Activated CD8-positive, alpha-beta memory T cell treated with anti-CD3 and anti-CD28 coated beads for 36 hours (primary cell): ENCODE results near the gene STARD9. TPM values are rescaled to one million over a fixed set of nuclear protein-coding genes. Genes with fewer than 3 reads are reported as not detected.

Experiments used
- CTCF ChIA-PET: fragments of 350-600 bp; sonication (Branson Sonifier 250); formaldehyde crosslinking; loops from one replicate; lab custom pipeline; 2021; ENCODE audit warnings: antibody characterized with exemption; lab: Charles Lee
- POLR2A ChIA-PET: fragments of 350-600 bp; sonication (Branson Sonifier 250); formaldehyde crosslinking; loops from one replicate; lab custom pipeline; 2021; ENCODE audit warnings: antibody characterized with exemption; lab: Charles Lee
- total RNA-seq, 2 experiments: library from RNA; stranded (reverse); gene quantifications; one replicate each; pipeline ENCODE4 v1.2.3, GENCODE V29; 2021

STARD9 gene
- total RNA-seq, 2 experiments from 2014 or later, result 5.5 to 6.3 TPM

GRCh38 chr15:42711746-42712145 is 136.3 kb downstream of the STARD9 start:
- POLR2A ChIA-PET, result no interaction called here
- CTCF ChIA-PET, result interaction anchor here (1.0 kb wide), 1 partner anchor 214 kb away, joined by 3 read pairs; no protein-coding TSS in a partner anchor

GRCh38 chr15:42712584-42712983 is 137.2 kb downstream of the STARD9 start:
- CTCF ChIA-PET, result no interaction called here

GRCh38 chr15:42716125-42716524 is 140.7 kb downstream of the STARD9 start:
- POLR2A ChIA-PET, result no interaction called here
- CTCF ChIA-PET, result no interaction called here

More at GRCh38 chr15:42712584-42712983, 137.2 kb downstream of the STARD9 start:
- POLR2A ChIA-PET, result no interaction called here

GRCh38 chr15:42716626-42717025 is 141.2 kb downstream of the STARD9 start:
- CTCF ChIA-PET, result interaction anchor here (1.1 kb wide), 1 partner anchor 390 kb away, joined by 3 read pairs; the partner anchor contains the start of gene UBR1

DNA sequence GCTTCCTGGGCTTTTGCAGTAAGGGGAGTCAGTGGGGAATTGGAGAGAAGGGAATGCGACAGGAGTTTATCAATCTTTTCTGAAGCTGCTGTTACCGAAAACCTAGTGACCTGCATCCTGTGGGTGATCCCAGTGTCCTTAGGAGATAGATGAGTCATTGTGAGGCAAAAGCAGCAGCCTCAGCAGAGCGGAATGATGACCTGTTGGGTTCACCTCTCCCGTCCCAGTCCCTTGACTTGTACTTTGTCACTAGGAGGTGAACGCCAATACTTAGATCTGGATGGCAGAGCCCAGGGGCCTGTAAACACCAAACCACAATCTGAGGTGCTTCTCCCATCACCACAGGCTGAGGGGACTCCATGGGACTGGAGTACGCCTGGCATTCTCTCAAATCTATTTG is 143.6 kb downstream of the STARD9 start:
- ChIA-PET CTCF (no interaction called here), POLR2A (interaction anchor here (0.6 kb wide), 1 partner anchor 203 kb away, joined by 3 read pairs; no protein-coding TSS in a partner anchor)

More at GRCh38 chr15:42716626-42717025, 141.2 kb downstream of the STARD9 start:
- POLR2A ChIA-PET, result no interaction called here

DNA sequence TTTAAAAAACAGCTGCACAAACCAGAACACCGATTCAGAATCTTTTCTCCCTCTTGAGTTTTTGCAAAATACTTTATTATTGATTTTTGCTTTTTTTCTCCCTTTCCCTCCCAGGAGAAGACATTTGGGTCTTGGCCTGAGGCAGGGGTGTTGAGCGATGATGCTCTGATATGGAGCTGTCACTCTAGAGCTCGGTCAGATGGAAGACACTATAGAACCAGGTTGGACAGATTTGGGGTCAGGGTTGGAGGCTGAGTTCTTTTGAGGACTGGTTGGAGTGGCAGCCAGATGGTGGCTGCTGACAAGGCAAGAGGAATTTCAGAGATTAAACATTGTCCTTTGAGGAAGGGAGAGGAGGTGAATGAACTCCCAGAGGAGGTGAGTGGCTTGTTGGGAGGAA is 144.7 kb downstream of the STARD9 start:
- CTCF ChIA-PET, result no interaction called here
- POLR2A ChIA-PET, result no interaction called here

DNA sequence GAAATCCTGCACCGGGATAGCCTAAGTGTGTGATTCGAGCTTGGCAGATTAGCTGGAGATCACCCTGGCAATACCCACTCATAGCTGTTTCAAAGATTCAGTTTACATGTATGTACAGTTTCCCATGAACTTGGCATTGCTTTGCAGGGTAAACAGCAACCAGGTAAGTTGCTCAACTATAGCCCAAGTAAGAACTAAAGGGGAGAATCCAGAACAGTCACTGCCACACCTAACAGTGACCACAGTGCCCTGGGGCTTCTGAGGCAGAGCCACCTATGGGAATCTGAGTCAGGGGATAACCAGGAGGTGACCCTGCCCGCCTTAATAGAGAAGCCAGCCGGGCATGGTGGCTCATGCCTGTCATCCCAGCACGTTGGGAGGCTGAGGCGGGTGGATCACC is 145.6 kb downstream of the STARD9 start:
- ChIA-PET CTCF (no interaction called here), POLR2A (no interaction called here)

GRCh38 chr15:42721916-42722315 is 146.5 kb downstream of the STARD9 start:
- ChIA-PET POLR2A (no interaction called here), CTCF (interaction anchor here (0.6 to 0.7 kb wide), 3 partner anchors 18 to 322 kb away, joined by 3 read pairs; no protein-coding TSS in a partner anchor)

DNA sequence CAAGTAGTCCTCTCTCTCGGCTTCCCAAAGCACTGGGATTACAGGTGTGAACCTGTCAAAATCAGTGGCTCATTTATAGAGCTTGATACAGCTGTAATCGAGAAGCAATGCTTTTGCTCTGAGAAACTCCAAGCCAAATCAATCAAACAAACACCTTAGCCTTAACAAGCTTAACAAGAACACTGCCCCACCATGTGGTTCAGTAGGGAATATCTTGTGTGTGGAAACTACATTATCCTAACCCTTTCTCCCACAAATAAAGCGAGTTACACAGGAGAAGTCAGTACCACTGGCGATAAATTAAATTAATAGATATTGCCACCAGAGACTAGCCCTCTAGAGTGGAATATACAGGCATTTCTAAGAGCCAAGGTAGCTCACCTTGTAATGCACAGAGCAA is 147.7 kb downstream of the STARD9 start:
- POLR2A ChIA-PET, result interaction anchor here (0.5 to 1.1 kb wide), 2 partner anchors 14 to 770 kb away, joined by 3 to 4 read pairs; partner anchors contain the start of genes CDAN1 and TP53BP1
- CTCF ChIA-PET, result no interaction called here

DNA sequence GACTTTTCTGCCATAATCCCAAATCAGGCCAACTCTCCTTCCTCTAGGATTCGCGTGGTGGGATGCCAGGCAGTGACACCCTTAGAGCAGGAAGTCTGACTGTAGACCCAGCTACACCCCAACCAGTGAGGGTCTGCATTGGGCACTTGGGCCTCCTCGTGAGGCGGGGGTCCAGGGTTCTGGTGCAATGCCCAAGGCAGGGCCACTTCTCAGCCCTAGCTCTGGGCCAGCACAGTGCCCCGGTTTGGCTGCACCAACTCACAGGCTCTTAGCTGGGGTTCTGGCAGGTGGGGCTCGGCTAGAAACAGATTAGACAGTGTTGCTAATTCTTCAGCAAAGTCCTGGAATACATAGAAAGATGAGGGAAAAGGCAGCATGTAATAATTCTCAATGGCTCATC is 148.9 kb downstream of the STARD9 start:
- POLR2A ChIA-PET, result no interaction called here
- CTCF ChIA-PET, result no interaction called here

GRCh38 chr15:42725331-42725903 is 150.0 kb downstream of the STARD9 start:
- POLR2A ChIA-PET, result interaction anchor here (0.6 kb wide), 1 partner anchor 137 kb away, joined by 6 read pairs; no protein-coding TSS in a partner anchor

DNA sequence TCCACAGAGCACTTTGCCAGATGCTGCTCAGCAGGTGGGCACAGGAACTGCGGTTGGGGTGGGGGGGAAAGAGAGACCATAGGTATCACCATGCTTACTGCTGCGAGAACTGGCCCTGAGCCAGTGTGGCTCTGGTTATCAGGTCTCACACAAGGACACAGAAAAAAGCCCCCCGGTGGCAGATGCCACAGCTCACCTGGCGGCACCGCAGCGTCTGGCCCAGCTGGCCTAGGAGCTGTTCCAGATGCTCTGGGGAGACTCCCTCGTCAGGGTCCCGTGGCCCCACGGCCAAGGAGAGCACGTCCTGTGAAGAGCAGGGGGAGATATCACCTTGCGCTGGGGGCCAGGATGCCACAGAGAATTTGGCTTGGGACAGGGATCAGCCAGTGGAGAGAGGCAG is 150.7 kb downstream of the STARD9 start:
- CTCF ChIA-PET, result no interaction called here
- POLR2A ChIA-PET, result no interaction called here

More at GRCh38 chr15:42725331-42725903, 150.0 kb downstream of the STARD9 start:
- CTCF ChIA-PET, result no interaction called here

- POLR2A ChIA-PET, result no interaction called here
- CTCF ChIA-PET, result no interaction called here
Observed at GRCh38 chr15:42727750-42728381, 152.5 kb downstream of the STARD9 start.

GRCh38 chr15:42728560-42728959 is 153.2 kb downstream of the STARD9 start:
- POLR2A ChIA-PET, result no interaction called here

DNA sequence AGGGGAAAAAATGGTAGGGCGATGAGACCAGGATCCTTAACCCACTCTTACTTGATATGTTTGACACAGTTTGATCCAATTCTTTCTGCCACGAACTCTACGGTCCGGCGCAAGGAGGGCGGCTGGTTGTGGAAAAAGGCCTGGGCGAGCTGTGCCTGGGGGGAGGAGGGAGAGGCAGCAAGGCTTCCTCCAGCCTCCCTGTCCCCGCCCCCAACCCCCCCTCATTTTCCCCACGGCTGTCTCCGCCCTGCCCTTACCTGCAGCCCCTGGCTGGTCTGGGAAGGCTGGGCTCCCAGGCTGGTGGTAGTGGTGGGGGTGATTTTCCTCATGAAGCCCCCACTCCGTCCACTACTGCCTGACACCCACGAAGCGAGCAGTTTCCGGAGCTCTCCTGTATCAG is 153.6 kb downstream of the STARD9 start:
- CTCF ChIA-PET, result interaction anchor here (0.6 kb wide), 1 partner anchor 27 kb away, joined by 4 read pairs; no protein-coding TSS in a partner anchor
- POLR2A ChIA-PET, result no interaction called here

More at GRCh38 chr15:42728560-42728959, 153.2 kb downstream of the STARD9 start:
- CTCF ChIA-PET, result no interaction called here

DNA sequence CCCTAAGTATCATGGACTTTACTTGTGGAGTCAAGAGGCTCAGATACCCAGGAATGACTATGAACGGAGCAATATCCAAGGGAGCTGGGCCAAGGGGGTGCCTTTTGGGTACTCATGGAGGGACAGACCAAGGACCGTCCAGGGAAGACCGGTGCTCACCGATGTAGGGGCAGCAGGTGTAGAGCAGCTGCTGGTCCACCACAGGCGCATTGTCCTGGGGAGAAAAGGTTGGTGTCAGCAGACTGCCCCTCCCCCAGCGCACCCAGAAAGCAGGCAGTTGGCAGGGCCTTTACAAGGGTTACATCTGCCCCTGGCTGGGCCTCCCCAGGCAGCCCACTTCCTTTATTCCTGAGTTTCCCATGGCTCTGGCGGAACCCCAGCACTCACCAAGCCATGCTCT is 154.0 kb downstream of the STARD9 start:
- CTCF ChIA-PET, result interaction anchor here (0.6 kb wide), 1 partner anchor 28 kb away, joined by 4 read pairs; no protein-coding TSS in a partner anchor
- POLR2A ChIA-PET, result no interaction called here

DNA sequence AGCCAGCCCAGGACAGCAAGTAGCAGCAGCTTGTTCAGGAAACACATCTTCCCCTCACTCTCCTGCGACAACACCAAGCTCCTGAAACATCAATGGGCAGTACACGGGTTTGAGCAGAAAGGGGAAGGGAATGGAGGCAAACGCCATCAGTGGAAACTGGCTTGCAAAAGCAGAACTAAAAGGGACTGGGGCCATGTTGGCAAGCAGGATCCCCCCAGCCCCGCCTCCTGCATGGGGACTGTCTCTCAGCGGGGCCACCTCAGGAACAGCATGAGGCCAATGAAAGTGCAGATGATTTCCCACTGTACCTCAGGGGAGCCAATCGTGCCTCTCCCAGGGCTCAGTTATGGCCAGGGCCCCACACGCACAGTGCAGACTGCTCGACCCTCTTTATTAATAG is 154.7 kb downstream of the STARD9 start:
- CTCF ChIA-PET, result no interaction called here
- POLR2A ChIA-PET, result no interaction called here

GRCh38 chr15:42730536-42730935 is 155.1 kb downstream of the STARD9 start:
- POLR2A ChIA-PET, result no interaction called here
- CTCF ChIA-PET, result no interaction called here

DNA sequence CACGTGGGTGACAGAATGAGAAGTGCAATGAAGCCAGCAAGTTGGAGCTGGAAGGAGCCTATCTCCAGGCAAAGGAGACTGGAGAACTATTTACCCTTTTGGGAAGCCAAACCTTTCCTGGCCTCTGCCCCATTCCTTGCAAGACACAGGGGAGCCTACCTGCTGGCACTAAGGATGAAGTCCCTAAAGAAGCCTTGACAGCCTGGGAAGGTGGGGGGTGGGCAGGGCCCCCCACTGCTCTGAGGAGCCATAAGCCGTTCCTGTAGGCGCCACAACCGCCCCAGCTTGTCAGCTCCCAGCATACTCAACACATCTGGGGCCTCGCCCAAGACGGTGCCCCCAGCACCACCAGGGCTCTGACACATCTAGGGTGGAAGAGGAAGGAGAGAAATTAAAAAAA is 156.1 kb downstream of the STARD9 start:
- ChIA-PET CTCF (no interaction called here), POLR2A (interaction anchor here (0.6 kb wide), 1 partner anchor 162 kb away, joined by 4 read pairs; no protein-coding TSS in a partner anchor)

DNA sequence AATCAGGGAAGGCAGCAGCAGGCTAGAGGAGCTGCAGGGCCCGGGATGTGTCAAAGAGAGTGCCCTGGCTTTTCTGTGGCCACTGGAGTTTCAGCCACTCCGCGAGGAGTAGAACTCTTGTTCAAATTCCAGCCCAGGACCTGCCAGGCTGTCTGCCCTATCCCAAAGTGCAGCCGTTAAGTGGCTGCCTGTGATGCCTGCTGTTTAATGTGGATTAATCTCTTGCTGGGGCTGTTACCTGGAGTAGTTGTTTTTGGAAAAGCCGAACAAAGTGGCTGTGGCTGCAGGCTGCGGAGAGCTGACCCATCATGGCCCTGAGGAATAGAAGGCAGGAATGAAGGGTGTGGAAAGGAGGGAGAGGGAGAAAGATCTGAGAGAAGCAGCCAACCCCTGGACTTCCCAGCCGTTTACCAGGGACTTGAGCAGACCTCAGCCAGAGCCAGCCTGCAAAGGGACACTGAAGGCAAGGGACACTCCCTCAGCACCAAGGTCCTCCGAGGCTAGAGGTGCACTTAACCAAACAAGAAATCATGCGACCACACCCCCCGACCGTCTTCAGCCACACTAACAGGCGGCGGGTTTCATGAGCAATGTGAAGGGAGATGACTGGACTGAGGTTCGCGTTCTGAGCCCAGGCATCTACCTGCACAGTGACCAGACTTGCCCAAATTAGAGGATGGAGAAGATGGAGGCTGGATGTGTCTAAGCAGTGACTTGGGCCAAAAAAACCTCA is 156.9 kb downstream of the STARD9 start:
- POLR2A ChIA-PET, result no interaction called here
- CTCF ChIA-PET, result no interaction called here
